Fibroblast of the aortic adventitia (primary cell): ENCODE results near the gene BTBD17. TPM values are rescaled to one million over a fixed set of nuclear protein-coding genes. Genes with fewer than 3 reads are reported as not detected.

Source experiments
- DNase-seq: peaks from one replicate; pipeline ENCODE4 v3.0.0-alpha.2; 2010; ENCODE audit warnings: low read depth
- H3K4me3 ChIP-seq: 2 replicates; pipeline ENCODE4 v1.5.1; 2011; ENCODE audit warnings: low read depth, mild to moderate bottlenecking, control low read depth, low read length, moderate library complexity
- CTCF ChIP-seq: IDR thresholded peaks from 2 replicates; pipeline ENCODE4 v1.5.1; 2011; ENCODE audit warnings: mild to moderate bottlenecking, low read length, control low read depth, inconsistent platforms; ENCODE audit not compliant: insufficient read depth
- total RNA-seq: library from RNA; depleted of rRNA; stranded (reverse); fragments of >200 nt; gene quantifications from 2 replicates; pipeline ENCODE4 v1.2.3, GENCODE V29; 2012; ENCODE audit warnings: low replicate concordance

The BTBD17 gene
- total RNA-seq, 1 donor: not detected

- TF ChIP-seq CTCF: no peak
- DNase-seq: no peak
- no peak overlapping the region for H3K4me3 ChIP-seq
These were observed 42.5 kb upstream of the BTBD17 start for GRCh38 chr17:74404218-74404617.

GRCh38 chr17:74403512-74404137, 42.0 kb upstream of the BTBD17 start:
- no peak overlapping the region for H3K4me3 ChIP-seq
- no peak for TF ChIP-seq CTCF
- DNase-seq: no peak

- H3K4me3 ChIP-seq: no peak overlapping the region
- no peak for DNase-seq
- no peak for TF ChIP-seq CTCF
These were observed 40.4 kb upstream of the BTBD17 start for GRCh38 chr17:74402048-74402447.

GRCh38 chr17:74396567-74396966, 34.9 kb upstream of the BTBD17 start:
- TF ChIP-seq CTCF: no peak
- no peak overlapping the region for H3K4me3 ChIP-seq
- no peak for DNase-seq

- no peak for TF ChIP-seq CTCF
- H3K4me3 ChIP-seq: no peak overlapping the region
- DNase-seq: no peak
These were observed 33.3 kb upstream of the BTBD17 start for GRCh38 chr17:74394977-74395376.

- H3K4me3 ChIP-seq: no peak overlapping the region
- DNase-seq: no peak
- TF ChIP-seq CTCF: no peak
These were observed 32.7 kb upstream of the BTBD17 start for GRCh38 chr17:74394275-74394950.
